Globus pallidus (tissue), 1 donor: ENCODE data around the gene KSR2.

Source experiments
- DNase-seq: peaks from one replicate; pipeline ENCODE4 v3.0.0-alpha.2; 2015; ENCODE audit warnings: low spot score

KSR2 gene

GRCh38 chr12:117498256-117498655 is 470.5 kb downstream of the KSR2 start:
- DNase-seq: no peak

- no peak for DNase-seq
Measured at GRCh38 chr12:117497407-117497806, 471.4 kb downstream of the KSR2 start.

GRCh38 chr12:117494833-117495655 is 473.7 kb downstream of the KSR2 start:
- no peak for DNase-seq

GRCh38 chr12:117491711-117492110 is 477.1 kb downstream of the KSR2 start:
- DNase-seq: no peak

GRCh38 chr12:117490130-117490529 is 478.7 kb downstream of the KSR2 start:
- no peak for DNase-seq

- DNase-seq: no peak
Measured at GRCh38 chr12:117489671-117490070, 479.1 kb downstream of the KSR2 start.

GRCh38 chr12:117486840-117487659 is 481.7 kb downstream of the KSR2 start:
- DNase-seq: no peak

- no peak for DNase-seq
Measured at GRCh38 chr12:117485984-117486839, 482.6 kb downstream of the KSR2 start.

GRCh38 chr12:117484901-117485300 is 483.9 kb downstream of the KSR2 start:
- DNase-seq: no peak

GRCh38 chr12:117483501-117483900 is 485.3 kb downstream of the KSR2 start:
- no peak for DNase-seq

GRCh38 chr12:117481470-117481869 is 487.3 kb downstream of the KSR2 start:
- DNase-seq: no peak

GRCh38 chr12:117476341-117476740 is 492.4 kb downstream of the KSR2 start:
- DNase-seq: no peak

GRCh38 chr12:117473856-117474255 is 494.9 kb downstream of the KSR2 start:
- no peak for DNase-seq

- DNase-seq: no peak
Measured at GRCh38 chr12:117472983-117473382, 495.8 kb downstream of the KSR2 start.

- DNase-seq: no peak
Measured at GRCh38 chr12:117470804-117471203, 498.0 kb downstream of the KSR2 start.

- DNase-seq: no peak
Measured at GRCh38 chr12:117469883-117470483, 498.8 kb downstream of the KSR2 start.

- no peak for DNase-seq
Measured at GRCh38 chr12:117468016-117468415, 500.8 kb downstream of the KSR2 start.

GRCh38 chr12:117467588-117467987 is 501.2 kb downstream of the KSR2 start:
- DNase-seq: no peak

- no peak for DNase-seq
Measured at GRCh38 chr12:117466677-117467362, 502.0 kb downstream of the KSR2 start.

- DNase-seq: no peak
Measured at GRCh38 chr12:117461732-117462131, 507.1 kb downstream of the KSR2 start.

- DNase-seq: no peak
Measured at GRCh38 chr12:117459229-117459628, 509.6 kb downstream of the KSR2 start.
